Measurements from ENCODE around the gene PEX12. TPM values are rescaled to one million over a fixed set of nuclear protein-coding genes. Genes with fewer than 3 reads are reported as not detected.

PEX12 gene
- total and polyA plus RNA-seq, 9 of the 15 experiments (the other 6 are each of a cell fraction or from before 2014, with no cell fraction given): 4.0 to 12.4 (median 6.4) TPM

- TF ChIP-seq NFE2L1 (tag; IDR thresholded peaks at IDR 0.05; ENCODE audit: borderline replicate concordance, low read depth) (no peak), JUND (IDR thresholded peaks at IDR 0.05; ENCODE audit: borderline replicate concordance, low read depth, low read length) (peak; percentile 98), JUND (tag; IDR thresholded peaks at IDR 0.05; ENCODE audit: borderline replicate concordance, low read depth, low read length) (peak; percentile 97), ZBTB11 (CRISPR knock-in tag; IDR thresholded peaks at IDR 0.05) (peak in 2 of 3 experiments; percentile 84 to 97; a peak in 4 of 6 replicates), HNRNPK (IDR thresholded peaks at IDR 0.05; ENCODE audit: low read depth, low read length, poor library complexity, severe bottlenecking) (no peak), SOX6 (IDR thresholded peaks at IDR 0.05) (peak; percentile 33), KAT8 (IDR thresholded peaks at IDR 0.05; ENCODE audit: low read depth) (no peak), ARID3B (CRISPR knock-in tag; IDR thresholded peaks at IDR 0.05; ENCODE audit: borderline replicate concordance) (no peak), ZBTB49 (CRISPR knock-in tag; IDR thresholded peaks at IDR 0.05; ENCODE audit: borderline replicate concordance) (no peak; the same call in 1 of the 2 replicates), CTBP1 (IDR thresholded peaks at IDR 0.05; ENCODE audit: borderline replicate concordance) (peak; percentile 81), ZNF408 (CRISPR knock-in tag; IDR thresholded peaks at IDR 0.05; ENCODE audit: low read depth) (no peak), ZNF584 (CRISPR knock-in tag; IDR thresholded peaks at IDR 0.05; ENCODE audit: low read depth) (peak; percentile 56; the same call in 1 of the 2 replicates), ZFX (CRISPR knock-in tag; IDR thresholded peaks at IDR 0.05) (peak; percentile 70), RUNX1 (IDR thresholded peaks at IDR 0.05; ENCODE audit: low read depth) (no peak), NBN (IDR thresholded peaks at IDR 0.05; ENCODE audit: low read depth) (peak; percentile 100), EGR1 (conservative IDR thresholded peaks at IDR 0.05) (peak; percentile 98), SMARCE1 (IDR thresholded peaks at IDR 0.05) (0 out of 2 replicates have a peak, but pooled peaks have one; percentile 22), MYNN (IDR thresholded peaks at IDR 0.05) (peak; percentile 40; the same call in 1 of the 2 replicates), MYNN (CRISPR knock-in tag; IDR thresholded peaks at IDR 0.05) (no peak), CBX1 (IDR thresholded peaks at IDR 0.05; ENCODE audit: low read depth) (no peak), DIDO1 (tag; IDR thresholded peaks at IDR 0.05; ENCODE audit: low read depth) (peak; percentile 92)
These were observed 8.9 kb upstream of the PEX12 start, which contains the start of gene AP2B1 (continued) for GRCh38 chr17:35587074-35587961.

Data from K562 (cell line).